RPMI7951 (cell line): ENCODE measurements around the gene RUVBL1. TPM values are rescaled to one million over a fixed set of nuclear protein-coding genes. Genes with fewer than 3 reads are reported as not detected.

Experiments
- DNase-seq: peaks from one replicate; pipeline ENCODE4 v3.0.0-alpha.2; 2012; ENCODE audit warnings: low read depth
- total RNA-seq: library from RNA; depleted of rRNA; stranded (reverse); fragments of >200 nt; shearing (Covaris generic); gene quantifications from 2 replicates; pipeline ENCODE4 v1.2.3, GENCODE V29; 2014

Gene RUVBL1
- total RNA-seq, 1 experiment from 2014 or later, result 115 TPM

- no peak for DNase-seq
Observed at GRCh38 chr3:128083396-128083795, 40.2 kb downstream of the RUVBL1 start.

DNA sequence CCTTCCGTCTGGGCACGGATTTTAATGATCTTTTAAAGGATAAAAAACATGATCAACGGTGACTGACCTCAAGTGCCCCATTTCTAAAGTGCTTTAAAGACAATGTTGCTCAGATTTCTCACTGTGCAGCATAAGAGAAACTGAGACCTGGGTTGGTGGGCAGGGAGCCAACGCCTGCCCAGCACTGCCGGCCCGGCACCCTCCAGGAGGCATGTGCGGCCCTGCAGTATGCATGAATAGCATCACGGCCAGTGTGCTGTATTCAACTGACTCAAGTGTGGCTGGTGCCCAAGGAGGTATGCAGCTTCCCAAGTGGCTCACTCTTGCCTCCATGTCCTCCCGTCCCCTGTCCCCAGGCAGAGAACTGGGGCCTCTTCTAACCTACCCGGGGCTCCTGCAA, 41.1 kb downstream of the RUVBL1 start:
- DNase-seq, result no peak

- peak; percentile 48 for DNase-seq
Observed at GRCh38 chr3:128081846-128082245, 41.8 kb downstream of the RUVBL1 start.

DNA sequence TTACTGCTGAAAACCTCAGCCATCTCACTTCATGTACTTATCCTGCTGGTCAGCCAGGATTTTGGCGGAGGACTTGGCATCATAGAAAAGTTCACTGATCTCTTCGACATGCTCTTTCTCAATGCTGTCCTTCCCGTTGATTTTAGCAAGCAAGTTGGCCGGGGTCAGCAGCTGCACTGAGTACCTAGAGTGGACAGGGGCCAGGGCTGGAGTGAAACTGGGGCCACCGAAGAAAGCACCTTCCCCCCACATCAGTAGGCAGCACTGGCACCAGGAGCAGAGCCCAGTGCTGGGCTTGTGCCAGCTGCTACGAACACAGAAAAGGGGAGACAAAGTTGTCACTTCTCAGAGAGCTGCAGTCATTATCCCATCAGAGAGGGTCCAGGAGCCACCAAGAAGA, 42.4 kb downstream of the RUVBL1 start:
- DNase-seq, result no peak

GRCh38 chr3:128080323-128081080, 43.1 kb downstream of the RUVBL1 start:
- peak; percentile 97 for DNase-seq

- no peak for DNase-seq
Observed at GRCh38 chr3:128079823-128080222, 43.8 kb downstream of the RUVBL1 start.

DNA sequence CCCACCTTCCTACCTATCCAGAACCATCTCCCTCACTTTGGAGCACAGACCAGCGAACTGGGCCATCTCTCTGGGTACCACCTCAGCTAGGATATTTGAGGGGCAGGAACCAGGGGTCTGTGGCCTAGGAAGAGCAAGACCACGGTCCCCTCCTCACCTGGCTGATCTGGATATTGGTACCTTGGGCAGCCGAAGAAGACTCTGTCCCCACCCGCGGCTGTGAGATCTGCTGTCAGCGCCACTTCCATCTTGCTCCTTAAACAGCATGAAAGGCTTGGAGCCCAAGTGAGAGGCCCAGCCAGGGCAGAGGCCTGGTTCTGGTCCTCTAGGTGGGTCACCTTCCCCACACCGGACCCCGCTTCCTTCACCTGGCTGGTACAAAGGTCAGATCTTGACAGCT, 44.7 kb downstream of the RUVBL1 start:
- no peak for DNase-seq

DNA sequence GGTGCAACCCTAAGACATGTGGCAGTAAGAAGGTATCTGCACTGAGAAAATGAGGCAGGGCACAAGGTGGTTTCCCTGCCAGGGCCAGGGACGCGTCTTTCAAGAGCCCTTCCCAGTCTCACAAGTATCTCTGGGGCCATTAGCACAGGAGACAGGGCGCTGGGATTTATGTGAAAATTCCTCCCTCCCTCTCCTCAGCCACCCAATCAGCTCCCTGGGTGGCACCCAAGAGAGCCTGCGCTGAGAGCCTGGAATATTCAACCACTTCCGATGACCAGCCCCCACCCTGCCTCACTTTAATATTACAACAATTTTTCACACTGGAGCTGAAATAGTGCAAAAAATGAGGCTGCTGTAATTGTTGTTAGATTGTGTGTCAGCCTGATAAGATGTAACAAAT, 45.3 kb downstream of the RUVBL1 start:
- no peak for DNase-seq

DNA sequence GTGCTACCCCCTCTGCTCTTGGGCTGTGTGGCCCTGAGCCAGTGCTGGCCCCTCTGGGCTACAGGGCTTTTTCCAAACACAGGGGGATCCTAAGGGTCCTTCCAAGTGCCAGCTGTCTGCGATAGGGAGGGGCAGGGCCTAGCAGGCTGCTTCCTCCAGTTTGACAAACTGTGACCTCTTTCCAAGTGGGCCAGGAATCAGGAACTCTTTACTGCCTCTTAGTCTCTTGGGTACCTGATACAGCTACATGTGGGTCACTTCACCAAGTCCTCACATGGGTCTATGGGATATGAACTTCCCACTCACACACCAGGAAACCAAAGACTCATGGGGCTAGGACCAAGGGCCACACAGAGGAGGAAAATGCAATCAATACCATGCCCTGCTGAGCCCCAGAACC, 45.9 kb downstream of the RUVBL1 start:
- DNase-seq, result no peak

DNA sequence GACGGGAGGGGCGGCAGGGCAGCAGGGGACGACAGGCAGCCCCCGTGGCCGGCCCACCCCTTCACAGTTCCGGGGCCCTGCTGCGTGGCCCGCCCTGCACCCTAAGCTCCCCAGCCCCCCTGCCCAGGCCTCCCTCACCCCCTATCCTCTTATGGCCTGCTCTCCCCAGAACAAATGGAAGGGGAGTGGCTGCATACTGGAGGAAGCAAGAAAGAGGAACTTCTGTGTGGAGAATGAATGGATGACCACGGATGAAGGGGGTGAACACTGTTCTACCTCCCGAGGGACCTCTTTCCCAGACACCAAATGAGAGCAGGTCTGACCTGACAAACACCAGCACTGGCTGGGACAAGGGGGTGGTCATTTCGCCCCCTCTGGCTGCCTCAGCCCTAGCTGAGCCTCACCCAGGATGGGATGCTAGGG, 46.4 kb downstream of the RUVBL1 start:
- DNase-seq, result no peak

DNA sequence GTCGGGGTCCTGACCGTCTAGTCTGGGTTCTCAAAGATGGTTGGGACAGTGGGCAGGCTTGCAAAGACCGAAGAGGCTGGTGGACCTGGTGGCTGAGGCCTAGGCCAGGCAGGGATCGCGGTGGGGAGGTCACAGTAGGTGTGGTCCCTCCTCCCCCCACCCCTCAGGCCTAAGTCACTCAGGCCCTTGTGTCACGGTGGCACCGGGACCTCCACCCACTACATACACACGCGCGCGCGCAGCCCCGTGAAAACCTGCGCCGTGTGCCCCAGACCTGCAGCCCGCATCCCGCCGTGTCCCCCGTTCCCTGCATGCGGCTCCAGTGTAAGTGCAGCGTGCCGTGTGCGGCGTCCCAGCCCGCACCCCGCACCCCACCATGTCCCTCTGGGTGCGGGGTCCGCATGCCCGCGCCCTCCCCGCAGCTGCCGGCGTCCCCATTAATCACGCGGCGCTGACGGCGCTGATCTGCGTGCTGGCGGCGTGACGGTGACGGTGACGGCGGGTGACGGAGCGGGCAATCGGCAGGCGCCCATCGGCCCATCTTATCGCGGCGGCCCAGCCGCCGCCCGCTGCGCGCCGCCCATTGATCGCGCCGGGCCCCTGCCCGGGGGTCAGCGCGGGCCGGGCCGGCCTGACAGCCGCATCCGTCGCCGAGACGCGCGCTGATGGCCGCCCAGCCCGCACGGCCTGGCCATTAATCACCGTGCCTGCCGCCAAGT, 47.0 kb downstream of the RUVBL1 start:
- DNase-seq, result no peak

DNA sequence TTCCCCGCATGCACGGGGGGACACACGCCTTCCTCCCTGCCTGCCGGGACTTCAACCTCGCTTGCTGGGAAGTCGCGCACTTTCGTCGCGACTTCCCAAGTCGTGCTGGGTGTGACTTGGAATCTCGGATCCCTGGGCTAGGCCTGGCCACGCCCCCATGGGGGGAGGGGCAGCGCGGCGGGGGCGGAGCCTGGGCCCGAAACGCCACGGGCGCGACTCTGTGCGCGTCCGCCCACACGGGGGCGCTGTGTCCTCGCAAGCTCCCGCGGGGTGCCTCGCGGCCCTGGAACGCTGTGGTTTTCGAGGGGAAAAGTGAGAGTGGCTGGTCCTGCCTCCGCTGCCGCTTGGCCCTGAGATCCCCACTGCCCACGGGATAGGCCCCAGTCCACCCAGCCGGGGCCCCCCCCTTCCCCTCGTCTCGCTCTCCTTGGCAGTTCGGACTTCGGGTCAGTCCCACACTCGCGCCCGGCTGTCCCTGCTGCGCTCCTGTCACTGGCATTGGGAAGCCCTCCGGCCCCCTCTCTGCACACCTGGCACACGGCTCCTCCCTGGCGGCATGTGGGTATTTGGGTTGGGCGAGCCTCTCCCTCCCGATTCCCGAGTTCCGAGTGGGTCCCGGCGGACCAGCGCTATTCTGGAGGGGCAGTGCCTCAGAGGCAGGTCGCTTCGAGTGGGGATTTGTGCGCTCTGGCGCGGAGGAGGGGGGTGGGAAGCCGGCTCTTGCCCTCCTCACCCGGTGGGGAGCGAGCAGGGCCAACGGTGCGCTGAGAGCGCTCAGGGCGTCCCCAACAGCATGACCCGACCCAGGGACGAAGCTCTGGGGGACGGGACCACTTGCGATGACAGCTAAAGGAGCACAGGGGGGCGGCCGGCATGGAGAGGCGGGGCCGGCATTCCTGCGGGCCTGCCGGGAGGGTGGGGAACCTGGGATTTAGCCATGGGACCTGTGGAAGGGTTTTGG, 47.8 kb downstream of the RUVBL1 start:
- peak; percentile 63 for DNase-seq

DNA sequence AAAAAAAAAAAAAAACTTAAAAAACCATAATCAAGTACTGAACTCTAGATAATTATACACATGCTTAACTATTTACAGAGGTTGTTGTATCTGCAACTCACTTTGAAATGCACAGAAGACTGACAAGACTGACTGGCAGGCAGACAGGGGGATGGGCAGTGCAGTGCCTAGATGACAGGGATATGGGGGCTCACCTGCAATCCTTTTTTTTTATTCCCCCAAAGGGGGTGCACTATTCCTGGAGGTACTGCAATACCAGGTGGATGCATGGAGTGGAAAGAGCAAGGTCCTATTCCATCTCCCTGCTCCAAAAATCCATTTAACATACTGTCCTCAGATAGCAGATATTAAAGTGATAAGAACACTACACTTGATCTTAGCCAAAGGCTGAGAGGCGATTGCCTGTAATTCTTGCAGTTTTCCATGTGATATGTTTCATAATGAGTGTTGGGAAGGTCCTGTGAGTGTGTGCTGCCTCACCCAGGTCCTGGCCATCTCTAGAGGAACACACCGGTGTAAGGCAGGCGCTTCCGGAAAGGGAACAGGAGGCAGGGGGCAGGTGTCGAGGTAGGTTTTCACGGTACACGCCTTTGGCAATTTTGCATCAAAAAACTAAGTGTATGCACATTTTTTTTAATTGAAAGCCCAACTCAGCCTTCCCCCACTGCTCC, 48.6 kb downstream of the RUVBL1 start:
- DNase-seq, result no peak

DNA sequence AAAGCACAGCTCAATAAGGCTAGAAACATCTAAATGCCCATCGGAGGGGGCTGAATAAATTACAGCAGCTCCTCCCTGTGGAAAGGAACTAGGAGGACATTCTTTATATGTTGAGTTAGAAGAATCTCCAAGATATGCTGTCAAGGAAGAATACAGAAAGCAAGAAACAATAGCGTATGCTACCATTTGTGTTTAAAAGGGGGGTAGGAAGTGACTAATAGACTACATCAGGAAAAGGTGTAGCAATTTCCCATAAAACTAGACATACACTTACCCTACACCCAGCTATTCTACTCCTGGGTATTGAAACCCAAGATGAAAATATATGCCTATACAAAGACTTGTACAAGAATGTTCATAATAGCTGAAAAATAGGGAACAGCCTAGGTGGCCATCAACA, 49.8 kb downstream of the RUVBL1 start:
- DNase-seq, result no peak

- DNase-seq, result no peak
Observed at GRCh38 chr3:128073185-128073725, 50.4 kb downstream of the RUVBL1 start.

DNA sequence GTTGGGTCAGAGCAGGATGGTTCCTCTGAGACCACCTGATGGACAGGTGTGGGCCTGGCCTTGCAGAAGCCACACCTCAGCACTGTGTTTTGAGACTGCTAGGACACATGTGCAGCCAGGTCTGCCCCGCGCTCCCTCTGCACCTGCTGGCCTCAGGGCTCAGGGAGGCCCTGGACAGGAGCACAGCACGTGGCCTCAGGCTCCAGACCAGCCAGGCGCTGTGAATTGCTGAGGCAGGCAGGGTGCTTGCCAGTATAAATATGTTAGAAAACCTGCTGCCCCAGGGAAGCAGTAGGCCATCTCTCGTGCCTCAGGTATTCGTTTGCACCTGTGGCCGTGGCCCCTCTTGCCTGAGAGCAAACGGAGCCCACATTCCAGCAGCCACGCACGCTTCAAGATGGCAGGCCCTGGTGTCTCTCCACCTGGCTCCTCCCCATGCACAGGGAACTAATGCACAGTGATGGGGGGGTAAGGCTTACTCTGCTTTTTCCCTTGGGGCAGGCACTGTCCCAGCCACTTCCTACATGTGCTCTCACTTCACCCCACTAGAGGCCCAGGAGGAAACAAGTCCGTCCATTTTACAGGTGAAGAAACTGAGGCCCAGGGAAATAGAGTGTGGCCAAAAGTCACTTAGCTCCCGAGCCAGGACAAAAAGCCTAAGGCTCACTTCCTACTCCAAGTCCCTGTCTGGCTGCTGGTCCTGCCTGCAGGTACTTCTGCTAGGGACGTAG, 51.0 kb downstream of the RUVBL1 start:
- DNase-seq, result no peak

- no peak for DNase-seq
Observed at GRCh38 chr3:128071771-128072453, 51.7 kb downstream of the RUVBL1 start.

DNA sequence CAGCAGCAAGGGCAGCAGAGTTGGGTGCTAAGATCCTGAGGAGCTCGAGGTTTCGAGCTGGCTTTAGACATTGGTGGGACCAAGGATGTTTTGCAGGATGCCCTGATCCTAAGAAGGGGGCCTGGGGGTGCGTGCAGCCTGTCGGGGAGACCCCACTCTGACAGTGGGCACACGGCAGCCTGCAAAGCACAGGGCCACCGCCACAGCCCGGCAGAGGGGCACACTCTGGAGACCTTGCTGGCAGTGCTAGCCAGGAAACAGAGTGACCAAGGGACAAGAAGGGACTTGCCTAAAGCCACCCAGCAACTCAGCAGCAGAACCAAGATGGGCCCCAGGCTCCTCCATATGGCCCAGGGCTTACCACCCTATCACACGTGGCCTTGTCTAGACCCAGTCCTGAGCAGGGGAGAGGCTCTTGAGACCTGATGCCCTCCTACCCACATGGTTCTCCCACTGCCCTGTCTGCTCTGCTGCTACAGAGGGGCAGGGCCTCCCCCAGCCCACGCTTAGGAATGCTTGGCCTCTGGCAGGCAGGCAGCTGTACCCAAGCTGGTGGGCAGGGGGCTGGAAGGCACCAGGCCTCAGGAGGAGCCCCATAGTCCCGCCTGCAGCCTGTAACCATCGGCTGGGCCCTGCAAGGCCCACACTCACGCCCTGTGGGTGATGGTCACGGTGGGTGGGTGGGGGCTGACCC, 52.6 kb downstream of the RUVBL1 start:
- no peak for DNase-seq

GRCh38 chr3:128069271-128069670, 54.3 kb downstream of the RUVBL1 start:
- no peak for DNase-seq
